Sciatic nerve (tissue), 2 donors: ENCODE measurements around the gene PPP1R16B. TPM values are rescaled to one million over a fixed set of nuclear protein-coding genes. Genes with fewer than 3 reads are reported as not detected.
"Not testable (repeated sequence)": the region's sequence is repeated elsewhere in the genome, so short reads cannot be mapped to it uniquely, and the experiment has no call there.

ENCODE experiments used
- ATAC-seq: fragments of 200-7000 bp; cut with Tn5 transposase; one replicate; pipeline ENCODE4 v1.9.1; 2020; ENCODE audit warnings: mild to moderate bottlenecking, moderate library complexity
- DNase-seq: peaks from one replicate; pipeline ENCODE4 v3.0.0-alpha.2; 2020; ENCODE audit warnings: low spot score
- intact Hi-C: fragments of 100-400 bp; cut with DNase I; formaldehyde crosslinking; loops from one replicate; pipeline ENCODE4 v1.14.2; 2022
- total RNA-seq: library from RNA; stranded (reverse); fragmentation: NEBNext Ultra II Directional; extraction: Animal tissue kit (Norgen Biotek cat#: 25700); gene quantifications from one replicate; pipeline ENCODE4 v1.2.1, GENCODE V29; 2021
- donor health status: DM: no; HTN: no; CAD: no.
- donor health status: DM: no; HTN: no; CAD: no.

The PPP1R16B gene
- total RNA-seq, 1 donor from 2014 or later: 7.5 TPM

GRCh38 chr20:38790200-38791053, 15.1 kb upstream of the PPP1R16B start:
- DNase-seq: peak; percentile 10
- ATAC-seq: no peak
- intact Hi-C loops: no loop called here

- DNase-seq (peak; percentile 2), ATAC-seq (no peak)
- intact Hi-C loops: no loop called here
Measured at GRCh38 chr20:38791291-38791690, 14.2 kb upstream of the PPP1R16B start.

GRCh38 chr20:38791940-38792339, 13.6 kb upstream of the PPP1R16B start:
- ATAC-seq: no peak
- no peak for DNase-seq
- intact Hi-C loops: no loop called here

GRCh38 chr20:38794057-38794456, 11.4 kb upstream of the PPP1R16B start:
- DNase-seq, ATAC-seq, intact Hi-C loops: not testable (repeated sequence)

GRCh38 chr20:38798266-38798665, 7.2 kb upstream of the PPP1R16B start:
- intact Hi-C loops: no loop called here
- DNase-seq (peak; percentile 1), ATAC-seq (no peak)

- no peak for ATAC-seq
- intact Hi-C loops: no loop called here
- DNase-seq: peak; percentile 18
Measured at GRCh38 chr20:38799203-38799602, 6.3 kb upstream of the PPP1R16B start.

GRCh38 chr20:38800882-38801281, 4.6 kb upstream of the PPP1R16B start:
- ATAC-seq: no peak
- intact Hi-C loops: no loop called here
- DNase-seq: peak; percentile 2

- ATAC-seq (no peak), DNase-seq (no peak)
- intact Hi-C loops: no loop called here
Measured at GRCh38 chr20:38804221-38804620, 1.3 kb upstream of the PPP1R16B start.

GRCh38 chr20:38804682-38805501, 605 bp upstream of the PPP1R16B start:
- ATAC-seq: peak; percentile 42
- no peak for DNase-seq
- intact Hi-C loops: no loop called here

- intact Hi-C loops: no loop called here
- ATAC-seq: no peak
Measured at GRCh38 chr20:38805958-38806854, 709 bp downstream of the PPP1R16B start.

GRCh38 chr20:38806855-38807655, 1.6 kb downstream of the PPP1R16B start:
- ATAC-seq (no peak), DNase-seq (no peak)
- intact Hi-C loops: no loop called here

More at GRCh38 chr20:38805958-38806854, 709 bp downstream of the PPP1R16B start:
- peak; percentile 54 for DNase-seq

- ATAC-seq (no peak), DNase-seq (no peak)
- intact Hi-C loops: no loop called here
Measured at GRCh38 chr20:38809942-38810341, 4.4 kb downstream of the PPP1R16B start.

- intact Hi-C loops: no loop called here
- no peak for DNase-seq
- ATAC-seq: no peak
Measured at GRCh38 chr20:38810926-38811630, 5.6 kb downstream of the PPP1R16B start.

GRCh38 chr20:38811769-38812168, 6.3 kb downstream of the PPP1R16B start:
- DNase-seq (no peak), ATAC-seq (no peak)
- intact Hi-C loops: no loop called here

- intact Hi-C loops: no loop called here
- DNase-seq (no peak), ATAC-seq (no peak)
Measured at GRCh38 chr20:38812182-38812581, 6.7 kb downstream of the PPP1R16B start.

- intact Hi-C loops: no loop called here
- DNase-seq: no peak
- ATAC-seq: no peak
Measured at GRCh38 chr20:38812709-38813573, 7.4 kb downstream of the PPP1R16B start.

- DNase-seq, ATAC-seq, intact Hi-C loops: not testable (repeated sequence)
Measured at GRCh38 chr20:38813574-38813962, 8.1 kb downstream of the PPP1R16B start.
